Measurements from ENCODE around the gene TOR1AIP2. TPM values are rescaled to one million over a fixed set of nuclear protein-coding genes. Genes with fewer than 3 reads are reported as not detected.

The TOR1AIP2 gene
- total and polyA plus RNA-seq, 10 of the 15 experiments (the other 5 are each of a cell fraction or from before 2014, with no cell fraction given) = 5.3 to 38.9 (median 15.4) TPM

DNA sequence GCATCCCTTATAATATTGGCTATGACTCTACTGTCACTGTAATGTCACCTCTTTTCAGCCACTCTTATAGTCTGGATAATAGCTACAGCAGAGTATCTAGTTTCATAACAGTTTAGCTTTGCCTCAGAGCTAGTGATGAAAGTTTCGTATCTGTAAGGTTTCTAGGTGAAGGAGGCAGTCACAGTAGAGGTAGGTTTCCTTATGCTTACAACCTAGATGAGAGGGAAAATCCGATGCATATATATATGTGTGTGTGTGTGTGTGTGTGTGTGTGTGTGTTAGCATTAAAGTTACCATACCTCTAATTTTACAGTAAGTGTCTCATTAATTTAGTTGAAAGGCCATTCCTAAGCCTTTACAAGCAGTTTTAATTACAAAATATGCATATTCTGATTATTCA is 2.2 kb upstream of the TOR1AIP2 start:
- ChIA-PET RAD21 (ENCODE audit: unreplicated experiment) (interaction anchor here (1.2 kb wide), 1 partner anchor 12 kb away, joined by 3 read pairs; no protein-coding TSS in a partner anchor), CTCF (interaction anchor here (1.6 to 2.4 kb wide), 2 partner anchors 12 to 299 kb away, joined by 7 to 19 read pairs; no protein-coding TSS in a partner anchor), POLR2A (interaction anchor here (0.5 to 1.2 kb wide), 3 partner anchors 8 to 85 kb away, joined by 3 to 5 read pairs (median 4); no protein-coding TSS in a partner anchor), SMC1A (ENCODE audit: uncharacterized antibody, unreplicated experiment) (interaction anchor here (1.1 to 1.4 kb wide), 3 partner anchors 12 to 115 kb away, joined by 3 to 5 read pairs (median 4); no protein-coding TSS in a partner anchor)
- no peak overlapping the region for H3K9ac ChIP-seq (ENCODE audit: control insufficient read depth, insufficient read depth, low read length)
- H3K4me3 ChIP-seq = no peak overlapping the region
- no peaks in the 10 kb centered on the region for H3K9me3 ChIP-seq (replicated peaks; ENCODE audit: control insufficient read depth, insufficient read depth, low read length)
- no peak for TF ChIP-seq SUPT20H (IDR thresholded peaks at IDR 0.05; ENCODE audit: borderline replicate concordance, control insufficient read depth, low read depth, low read length)
- TF ChIP-seq STAT1 (conservative IDR thresholded peaks at IDR 0.05) = no peak
- 0 out of 2 replicates have a peak, but pooled peaks have one; percentile 15 for TF ChIP-seq EED (IDR thresholded peaks at IDR 0.05; ENCODE audit: low read depth)
- TF ChIP-seq BCL11A (IDR thresholded peaks at IDR 0.05; ENCODE audit: low read depth, low read length) = no peak
- WGBS (ENCODE audit: insufficient coverage, insufficient replicate concordance, low lambda C conversion rate, missing lambda C conversion rate) = 0% methylated on average over 2 of the region's 2 CpGs
- H2AFZ ChIP-seq (ENCODE audit: control insufficient read depth, low read depth, low read length) = no peak overlapping the region
- in situ Hi-C loops (cut with MboI) (loop anchor here (5.0 kb wide), 1 partner anchor 73 kb away; the partner anchor contains the start of gene CEP350), intact Hi-C loops (cut with micrococcal nuclease; ENCODE audit: unreplicated experiment) (loop anchor here (5.0 kb wide), 1 partner anchor 278 kb away; no protein-coding TSS in a partner anchor)
- no peaks in the 10 kb centered on the region; a peak in 1 of 4 replicates for H3K36me3 ChIP-seq (ENCODE audit: control insufficient read depth in 2 of 2, insufficient read depth in 2 of 2, low read length in 1 of 2)
- no peak overlapping the region; the same call in 1 of the 2 replicates for H3K4me2 ChIP-seq (ENCODE audit: control insufficient read depth, insufficient read depth)
- H3K27ac ChIP-seq (ENCODE audit: control insufficient read depth, insufficient read depth) = no peak overlapping the region
- no peaks in the 10 kb centered on the region for H3K27me3 ChIP-seq (replicated peaks in 1 of 2; ENCODE audit: control insufficient read depth in 2 of 2, insufficient read depth in 2 of 2, low read length in 1 of 2)
- FAIRE-seq (no peak), ATAC-seq (no peak), DNase-seq (ENCODE audit: low read depth, low spot score) (no peak)
- peaks cover 12% of the 10 kb centered on the region; the same call in 1 of the 2 replicates for H3K4me1 ChIP-seq (ENCODE audit: control insufficient read depth, insufficient read depth, low read length)
- BruUV-seq (replicated peaks) = no TSS peak
- H3K79me2 ChIP-seq (ENCODE audit: control insufficient read depth, insufficient read depth, low read length) = peaks cover 54% of the 10 kb centered on the region
- H4K20me1 ChIP-seq (ENCODE audit: control insufficient read depth, insufficient read depth) = no peaks in the 10 kb centered on the region

DNA sequence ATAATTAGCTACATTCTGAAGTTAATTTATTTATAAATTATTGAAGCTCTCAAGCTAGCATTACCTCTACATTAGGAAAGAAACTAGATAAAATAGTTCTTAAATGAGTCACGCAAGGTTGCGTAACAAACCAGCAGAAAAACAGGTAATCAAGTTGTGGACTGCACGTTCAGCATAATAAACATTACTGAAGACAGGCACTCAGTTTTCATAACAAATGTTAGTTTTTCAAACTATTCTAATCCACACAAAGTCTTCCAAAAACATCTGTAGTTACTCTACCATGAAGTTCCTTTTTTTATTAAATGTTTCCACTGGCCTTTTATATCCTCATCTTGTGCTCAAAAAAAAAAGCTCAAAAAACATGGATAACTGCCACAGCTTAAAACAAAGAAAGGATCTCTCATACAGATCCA is 1.3 kb downstream of the TOR1AIP2 start:
- H3K4me2 ChIP-seq (ENCODE audit: control insufficient read depth, insufficient read depth) = peak overlapping the region; percentile 70
- peak overlapping the region; percentile 72 for H3K4me3 ChIP-seq
- BruUV-seq (replicated peaks) = no TSS peak
- 25% methylated on average over 3 of the region's 3 CpGs for WGBS (ENCODE audit: insufficient coverage, insufficient replicate concordance, low lambda C conversion rate, missing lambda C conversion rate)
- ChIA-PET RAD21 (ENCODE audit: unreplicated experiment) (interaction anchor here (0.7 to 1.1 kb wide), 2 partner anchors 9 to 12 kb away, joined by 3 to 4 read pairs; no protein-coding TSS in a partner anchor), POLR2A (interaction anchor here (0.6 to 0.9 kb wide), 2 partner anchors 12 to 241 kb away, joined by 3 read pairs; no protein-coding TSS in a partner anchor), SMC1A (ENCODE audit: uncharacterized antibody, unreplicated experiment) (interaction anchor here (0.6 to 2.2 kb wide), 5 partner anchors 9 to 144 kb away, joined by 3 to 8 read pairs (median 3); no protein-coding TSS in a partner anchor), CTCF (interaction anchor here (1.1 to 1.8 kb wide), 3 partner anchors 8 to 602 kb away, joined by 3 to 8 read pairs (median 4); no protein-coding TSS in a partner anchor)
- H3K79me2 ChIP-seq (ENCODE audit: control insufficient read depth, insufficient read depth, low read length) = peaks cover 55% of the 10 kb centered on the region
- no peak for FAIRE-seq
- H3K36me3 ChIP-seq (ENCODE audit: control insufficient read depth in 2 of 2, insufficient read depth in 2 of 2, low read length in 1 of 2) = no peaks in the 10 kb centered on the region; a peak in 1 of 4 replicates
- H3K27me3 ChIP-seq (replicated peaks in 1 of 2; ENCODE audit: control insufficient read depth in 2 of 2, insufficient read depth in 2 of 2, low read length in 1 of 2) = no peaks in the 10 kb centered on the region
- no peak for DNase-seq (ENCODE audit: low read depth, low spot score)
- intact Hi-C loops (cut with micrococcal nuclease; ENCODE audit: unreplicated experiment) = no loop called here
- peaks cover 12% of the 10 kb centered on the region; the same call in 1 of the 2 replicates for H3K4me1 ChIP-seq (ENCODE audit: control insufficient read depth, insufficient read depth, low read length)
- no peaks in the 10 kb centered on the region for H3K9me3 ChIP-seq (replicated peaks; ENCODE audit: control insufficient read depth, insufficient read depth, low read length)
- H3K27ac ChIP-seq (ENCODE audit: control insufficient read depth, insufficient read depth) = 0 out of 2 replicates have a peak overlapping the region, but pooled peaks have one; percentile 31
- in situ Hi-C loops (cut with MboI) = no loop called here
- peak overlapping the region; percentile 24; the same call in 1 of the 2 replicates for H3K9ac ChIP-seq (ENCODE audit: control insufficient read depth, insufficient read depth, low read length)
- no peak for ATAC-seq
- H4K20me1 ChIP-seq (ENCODE audit: control insufficient read depth, insufficient read depth) = no peaks in the 10 kb centered on the region
- no peak overlapping the region for H2AFZ ChIP-seq (ENCODE audit: control insufficient read depth, low read depth, low read length)
- TF ChIP-seq, protein P1, sequence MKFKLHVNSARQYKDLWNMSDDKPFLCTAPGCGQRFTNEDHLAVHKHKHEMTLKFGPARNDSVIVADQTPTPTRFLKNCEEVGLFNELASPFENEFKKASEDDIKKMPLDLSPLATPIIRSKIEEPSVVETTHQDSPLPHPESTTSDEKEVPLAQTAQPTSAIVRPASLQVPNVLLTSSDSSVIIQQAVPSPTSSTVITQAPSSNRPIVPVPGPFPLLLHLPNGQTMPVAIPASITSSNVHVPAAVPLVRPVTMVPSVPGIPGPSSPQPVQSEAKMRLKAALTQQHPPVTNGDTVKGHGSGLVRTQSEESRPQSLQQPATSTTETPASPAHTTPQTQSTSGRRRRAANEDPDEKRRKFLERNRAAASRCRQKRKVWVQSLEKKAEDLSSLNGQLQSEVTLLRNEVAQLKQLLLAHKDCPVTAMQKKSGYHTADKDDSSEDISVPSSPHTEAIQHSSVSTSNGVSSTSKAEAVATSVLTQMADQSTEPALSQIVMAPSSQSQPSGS (IDR thresholded peaks at IDR 0.05; ENCODE audit: low read length) = peak; percentile 4; the same call in 1 of the 2 replicates
- TF ChIP-seq, protein P2, sequence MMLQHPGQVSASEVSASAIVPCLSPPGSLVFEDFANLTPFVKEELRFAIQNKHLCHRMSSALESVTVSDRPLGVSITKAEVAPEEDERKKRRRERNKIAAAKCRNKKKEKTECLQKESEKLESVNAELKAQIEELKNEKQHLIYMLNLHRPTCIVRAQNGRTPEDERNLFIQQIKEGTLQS (IDR thresholded peaks at IDR 0.05; ENCODE audit: borderline replicate concordance, extremely low read depth, low read depth, low read length) = no peak
- TF ChIP-seq MEF2B (IDR thresholded peaks at IDR 0.05; ENCODE audit: partially characterized antibody, poor library complexity, severe bottlenecking) (no peak), JUNB (IDR thresholded peaks at IDR 0.05) (peak; percentile 15; the same call in 1 of the 2 replicates), CEBPB (IDR thresholded peaks at IDR 0.05; ENCODE audit: borderline replicate concordance in 1 of 2, low read depth in 2 of 2, low read length in 2 of 2) (peak in 1 of 2 experiments; percentile 77; a peak in 2 of 4 replicates), CHD1 (IDR thresholded peaks at IDR 0.05; ENCODE audit: low read depth, low read length) (no peak)
- TF ChIP-seq, protein P3, sequence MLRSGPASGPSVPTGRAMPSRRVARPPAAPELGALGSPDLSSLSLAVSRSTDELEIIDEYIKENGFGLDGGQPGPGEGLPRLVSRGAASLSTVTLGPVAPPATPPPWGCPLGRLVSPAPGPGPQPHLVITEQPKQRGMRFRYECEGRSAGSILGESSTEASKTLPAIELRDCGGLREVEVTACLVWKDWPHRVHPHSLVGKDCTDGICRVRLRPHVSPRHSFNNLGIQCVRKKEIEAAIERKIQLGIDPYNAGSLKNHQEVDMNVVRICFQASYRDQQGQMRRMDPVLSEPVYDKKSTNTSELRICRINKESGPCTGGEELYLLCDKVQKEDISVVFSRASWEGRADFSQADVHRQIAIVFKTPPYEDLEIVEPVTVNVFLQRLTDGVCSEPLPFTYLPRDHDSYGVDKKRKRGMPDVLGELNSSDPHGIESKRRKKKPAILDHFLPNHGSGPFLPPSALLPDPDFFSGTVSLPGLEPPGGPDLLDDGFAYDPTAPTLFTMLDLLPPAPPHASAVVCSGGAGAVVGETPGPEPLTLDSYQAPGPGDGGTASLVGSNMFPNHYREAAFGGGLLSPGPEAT (IDR thresholded peaks at IDR 0.05; ENCODE audit: low read depth) = no peak
